GM12878 (cell line): Measurements from ENCODE around the gene ADAT3. TPM values are rescaled to one million over a fixed set of nuclear protein-coding genes. Genes with fewer than 3 reads are reported as not detected.

Experiments used
- ATF3 ChIP-seq: IDR thresholded peaks from 2 replicates; pipeline ENCODE4 v1.6.1; 2011; ENCODE audit warnings: low read depth, mild to moderate bottlenecking, low read length, moderate library complexity, borderline replicate concordance; ENCODE audit errors: extremely low read depth
- ATF7 ChIP-seq: fragments of 450-650 bp; IDR thresholded peaks from 2 replicates; pipeline ENCODE4 v1.6.1; 2016; ENCODE audit warnings: low read depth, mild to moderate bottlenecking
- BACH1 ChIP-seq: fragments of 450-650 bp; IDR thresholded peaks from 2 replicates; pipeline ENCODE4 v1.6.1; 2017; ENCODE audit warnings: mild to moderate bottlenecking, borderline replicate concordance
- BHLHE40 ChIP-seq, 2 experiments: fragments of 450-650 bp in 1 of 2; IDR thresholded peaks; 2 replicates each; pipeline ENCODE4 v1.6.1; 2011 to 2017; ENCODE audit warnings: low read depth in 2 of 2, borderline replicate concordance in 1 of 2, improper control_type of control experiment in 1 of 2, low read length in 1 of 2, mild to moderate bottlenecking in 1 of 2
- E2F4 ChIP-seq: IDR thresholded peaks from 2 replicates; pipeline ENCODE4 v1.6.1; 2012; ENCODE audit warnings: low read depth, low read length, improper control_type of control experiment
- ELK1 ChIP-seq: IDR thresholded peaks from 2 replicates; pipeline ENCODE4 v1.6.1; 2012; ENCODE audit warnings: low read depth, low read length, improper control_type of control experiment
- GATAD2B ChIP-seq: fragments of 450-650 bp; conservative IDR thresholded peaks from 2 replicates; pipeline ENCODE4 v1.6.1; 2017; ENCODE audit warnings: low read depth, mild to moderate bottlenecking, moderate library complexity
- HDGF ChIP-seq: fragments of 450-650 bp; IDR thresholded peaks from 2 replicates; pipeline ENCODE4 v1.6.1; 2016; ENCODE audit warnings: antibody characterized with exemption
- HSF1 ChIP-seq: fragments of 150-350 bp; IDR thresholded peaks from 2 replicates; pipeline ENCODE4 v1.6.1; 2014; ENCODE audit warnings: mild to moderate bottlenecking, low read depth, low read length
- IKZF2 ChIP-seq, 2 experiments: fragments of 450-650 bp; IDR thresholded peaks; 2 replicates each; pipeline ENCODE4 v1.6.1; 2017; ENCODE audit warnings: mild to moderate bottlenecking in 2 of 2, moderate library complexity in 2 of 2
- JUNB ChIP-seq: IDR thresholded peaks from 2 replicates; pipeline ENCODE4 v1.6.1; 2016; ENCODE audit warnings: antibody characterized with exemption, mild to moderate bottlenecking
- MTA2 ChIP-seq: fragments of 450-650 bp; IDR thresholded peaks from 2 replicates; pipeline ENCODE4 v1.6.1; 2016; ENCODE audit warnings: low read depth, mild to moderate bottlenecking, moderate library complexity
- NFIC ChIP-seq: IDR thresholded peaks from 2 replicates; pipeline ENCODE4 v1.6.1; 2012; ENCODE audit warnings: low read depth, mild to moderate bottlenecking, inconsistent platforms, low read length, moderate library complexity
- NRF1 ChIP-seq: conservative IDR thresholded peaks from 2 replicates; pipeline ENCODE4 v1.6.1; 2011; ENCODE audit warnings: mild to moderate bottlenecking, low read depth, low read length, improper control_type of control experiment
- RAD21 ChIP-seq: IDR thresholded peaks from 2 replicates; pipeline ENCODE4 v1.6.1; 2011; ENCODE audit warnings: mild to moderate bottlenecking, low read depth, low read length, moderate library complexity; ENCODE audit not compliant: insufficient read depth
- RAD51 ChIP-seq: fragments of 450-650 bp; IDR thresholded peaks from 2 replicates; pipeline ENCODE4 v1.6.1; 2016; ENCODE audit warnings: moderate library complexity, mild to moderate bottlenecking, inconsistent platforms
- SIN3A ChIP-seq: IDR thresholded peaks from 2 replicates; pipeline ENCODE4 v1.6.1; 2012; ENCODE audit warnings: low read depth, low read length, improper control_type of control experiment
- SMARCA5 ChIP-seq: fragments of 450-650 bp; IDR thresholded peaks from 2 replicates; pipeline ENCODE4 v1.6.1; 2017; ENCODE audit warnings: mild to moderate bottlenecking
- SMC3 ChIP-seq: IDR thresholded peaks from 2 replicates; pipeline ENCODE4 v1.6.1; 2011; ENCODE audit warnings: low read length, improper control_type of control experiment, borderline replicate concordance
- TARDBP ChIP-seq: IDR thresholded peaks from 2 replicates; pipeline ENCODE4 v1.6.1; 2016; ENCODE audit warnings: borderline replicate concordance
- ZNF207 ChIP-seq: fragments of 450-650 bp; IDR thresholded peaks from 2 replicates; pipeline ENCODE4 v1.6.1; 2014; ENCODE audit warnings: antibody characterized with exemption, mild to moderate bottlenecking, borderline replicate concordance
- ZNF384 ChIP-seq: IDR thresholded peaks from 2 replicates; pipeline ENCODE4 v1.6.1; 2012; ENCODE audit warnings: low read depth, mild to moderate bottlenecking, low read length, improper control_type of control experiment, borderline replicate concordance
- ZNF687 ChIP-seq: fragments of 450-650 bp; IDR thresholded peaks from 2 replicates; pipeline ENCODE4 v1.6.1; 2017; ENCODE audit warnings: mild to moderate bottlenecking, moderate library complexity
- polyA plus RNA-seq, 11 experiments: library from polyadenylated mRNA; depleted of rRNA in 4 of 11; unstranded in 6 of 11; stranded (reverse) in 5 of 11; fragments of >200 nt; fragmentation: Nextera tagmentation in 4 of 11; fragmentation: Illumina TruSeq in 1 of 11; extraction: Ambion mirVana in 4 of 11; extraction: Trizol in 1 of 11; gene quantifications; 1 replicate in 1 of 11; 2 replicates in 10 of 11; pipeline versions ENCODE4 v1.2.1 to v1.2.3, GENCODE V29; 2011 to 2016; ENCODE audit warnings: inconsistent platforms in 2 of 11, missing spikeins in 2 of 11, low read depth in 1 of 11
- total RNA-seq, 4 experiments: library from RNA; depleted of rRNA in 3 of 4; stranded (reverse); fragments of >200 nt in 3 of 4; fragmentation: Illumina TruSeq in 1 of 4; extraction: Trizol in 1 of 4; gene quantifications; 2 replicates each; pipeline versions ENCODE4 v1.2.1 to v1.2.3, GENCODE V29; 2013 to 2021

The ADAT3 gene
- total and polyA plus RNA-seq, 10 of the 15 experiments (the other 5 are each of a cell fraction or from before 2014, with no cell fraction given), result 0.27 to 11.8 (median 7.7) TPM; not detected in 3

GRCh38 chr19:1864480-1865171 is 40.6 kb upstream of the ADAT3 start (continued):
- TF ChIP-seq ATF3 (no peak), HSF1 (no peak), ZNF384 (no peak), MTA2 (no peak), E2F4 (no peak), NFIC (no peak), IKZF2 (IDR thresholded peaks at IDR 0.05) (peak; percentile 39 to 43; a peak in 2 of 4 replicates), BACH1 (peak; percentile 75), NRF1 (0 out of 2 replicates have a peak, but pooled peaks have one; percentile 24), SMARCA5 (peak; percentile 90; the same call in 1 of the 2 replicates), ATF7 (no peak), BHLHE40 (IDR thresholded peaks at IDR 0.05; ENCODE audit: borderline replicate concordance in 1 of 2, low read depth in 2 of 2, low read length in 1 of 2) (peak; percentile 30 to 32; a peak in 2 of 4 replicates), TARDBP (no peak), ZNF687 (no peak; the same call in 1 of the 2 replicates), ELK1 (no peak), SMC3 (peak; percentile 49; the same call in 1 of the 2 replicates), RAD51 (no peak), HDGF (peak; percentile 68; the same call in 1 of the 2 replicates), JUNB (no peak), RAD21 (peak; percentile 68), GATAD2B (0 out of 2 replicates have a peak, but pooled peaks have one; percentile 13), ZNF207 (peak; percentile 58; the same call in 1 of the 2 replicates), SIN3A (no peak)
